Stimulated activated CD4-positive, alpha-beta T cell treated with anti-CD3 and anti-CD28 coated beads, Interleukin-4, amount 100 ng/mL, for 1 hour (primary cell): ENCODE results near the gene GP1BB.
"Not testable (repeated sequence)": the region's sequence is repeated elsewhere in the genome, so short reads cannot be mapped to it uniquely, and the experiment has no call there.

Experiments
- DNase-seq: peaks from one replicate; pipeline ENCODE4 v3.0.0-alpha.2; 2020

The GP1BB gene

GRCh38 chr22:19714312-19715187, 8.8 kb upstream of the GP1BB start, which contains the start of gene SEPTIN5:
TSS of gene SEPTIN5 (plus strand) at chr22:19714503. CDS start at chr22:19714589, 86 bp downstream.
- DNase-seq: no peak

- no peak for DNase-seq
Measured at GRCh38 chr22:19715188-19715930, 8.0 kb upstream of the GP1BB start.

GRCh38 chr22:19716041-19716828, 7.1 kb upstream of the GP1BB start:
- DNase-seq: no peak

- DNase-seq: no peak
Measured at GRCh38 chr22:19716829-19717105, 6.6 kb upstream of the GP1BB start.

- DNase-seq: no peak
Measured at GRCh38 chr22:19717181-19717580, 6.2 kb upstream of the GP1BB start.

- peak; percentile 81 for DNase-seq
Measured at GRCh38 chr22:19717691-19718455, 5.5 kb upstream of the GP1BB start.

- no peak for DNase-seq
Measured at GRCh38 chr22:19718456-19719049, 4.8 kb upstream of the GP1BB start.

GRCh38 chr22:19719050-19719482, 4.3 kb upstream of the GP1BB start:
- DNase-seq: peak; percentile 39

- no peak for DNase-seq
Measured at GRCh38 chr22:19719488-19720021, 3.8 kb upstream of the GP1BB start.

- DNase-seq: no peak
Measured at GRCh38 chr22:19720150-19720827, 3.0 kb upstream of the GP1BB start.

- no peak for DNase-seq
Measured at GRCh38 chr22:19720999-19721329, 2.4 kb upstream of the GP1BB start.

- DNase-seq: no peak
Measured at GRCh38 chr22:19721330-19722177, 1.8 kb upstream of the GP1BB start.

GRCh38 chr22:19722178-19722981, 959 bp upstream of the GP1BB start:
- DNase-seq: no peak

GRCh38 chr22:19722982-19723231, 432 bp upstream of the GP1BB start:
- DNase-seq: no peak

- DNase-seq: peak; percentile 48
Measured at GRCh38 chr22:19723983-19724827, 866 bp downstream of the GP1BB start.

GRCh38 chr22:19724927-19725661, 1.8 kb downstream of the GP1BB start:
- no peak for DNase-seq

GRCh38 chr22:19726064-19726788, 2.9 kb downstream of the GP1BB start:
- not testable (repeated sequence) for DNase-seq
